GM18907 (cell line): ENCODE data around the gene NEURL1B.

Experiments
- ATAC-seq: cut with Tn5 transposase; IDR thresholded peaks from one replicate; pipeline ENCODE4 v1.9.1; 2021; ENCODE audit warnings: mild to moderate bottlenecking, moderate library complexity; ENCODE audit not compliant: unreplicated experiment

Gene NEURL1B

GRCh38 chr5:172607213-172607793 is 33.8 kb upstream of the NEURL1B start:
- ATAC-seq = no peak

GRCh38 chr5:172608773-172609172 is 32.3 kb upstream of the NEURL1B start:
- ATAC-seq = no peak

- ATAC-seq = no peak
These were observed 30.4 kb upstream of the NEURL1B start for GRCh38 chr5:172610643-172611042.

- ATAC-seq = no peak
These were observed 29.1 kb upstream of the NEURL1B start for GRCh38 chr5:172611913-172612312.

- no peak for ATAC-seq
These were observed 28.3 kb upstream of the NEURL1B start for GRCh38 chr5:172612771-172613170.

- ATAC-seq = no peak
These were observed 24.9 kb upstream of the NEURL1B start for GRCh38 chr5:172616136-172616535.

- no peak for ATAC-seq
These were observed 24.3 kb upstream of the NEURL1B start for GRCh38 chr5:172616730-172617129.

GRCh38 chr5:172617817-172618216 is 23.2 kb upstream of the NEURL1B start:
- ATAC-seq = no peak

GRCh38 chr5:172618574-172619365 is 22.3 kb upstream of the NEURL1B start:
- no peak for ATAC-seq

- ATAC-seq = no peak
These were observed 20.6 kb upstream of the NEURL1B start for GRCh38 chr5:172620506-172620905.

GRCh38 chr5:172622091-172623046 is 18.7 kb upstream of the NEURL1B start:
- ATAC-seq = no peak

- ATAC-seq = no peak
These were observed 17.6 kb upstream of the NEURL1B start for GRCh38 chr5:172623313-172623980.

GRCh38 chr5:172624083-172624995 is 16.7 kb upstream of the NEURL1B start:
- no peak for ATAC-seq

- no peak for ATAC-seq
These were observed 15.8 kb upstream of the NEURL1B start for GRCh38 chr5:172624996-172625964.

- ATAC-seq = no peak
These were observed 15.0 kb upstream of the NEURL1B start for GRCh38 chr5:172626031-172626581.

- ATAC-seq = no peak
These were observed 11.0 kb upstream of the NEURL1B start for GRCh38 chr5:172630082-172630481.

GRCh38 chr5:172630482-172630881 is 10.6 kb upstream of the NEURL1B start:
- no peak for ATAC-seq

- no peak for ATAC-seq
These were observed 10.1 kb upstream of the NEURL1B start for GRCh38 chr5:172630986-172631385.
